Activated T-cell treated with anti-CD3 and anti-CD28 coated beads for 4 hours (primary cell): ENCODE measurements around the gene OXCT1.

ENCODE experiments used
- DNase-seq: peaks from one replicate; pipeline ENCODE4 v3.0.0-alpha.2; 2020

Gene OXCT1

GRCh38 chr5:41707853-41708603, 162.2 kb downstream of the OXCT1 start:
- no peak for DNase-seq

- no peak for DNase-seq
Measured at GRCh38 chr5:41695920-41696582, 174.2 kb downstream of the OXCT1 start.

- DNase-seq: no peak
Measured at GRCh38 chr5:41686767-41687166, 183.5 kb downstream of the OXCT1 start.

- no peak for DNase-seq
Measured at GRCh38 chr5:41686191-41686590, 184.0 kb downstream of the OXCT1 start.

- no peak for DNase-seq
Measured at GRCh38 chr5:41683181-41683580, 187.0 kb downstream of the OXCT1 start.

GRCh38 chr5:41682641-41683040, 187.6 kb downstream of the OXCT1 start:
- no peak for DNase-seq

GRCh38 chr5:41681840-41682239, 188.4 kb downstream of the OXCT1 start:
- DNase-seq: no peak
